Measurements from ENCODE around the gene GIPC3. TPM values are rescaled to one million over a fixed set of nuclear protein-coding genes. Genes with fewer than 3 reads are reported as not detected.
A peak's percentile ranks its signal among the peaks of the same experiment; 100 is the strongest.

Gene GIPC3
- polyA plus RNA-seq, 1 of the 3 experiments (the other 2 are of a cell fraction) = 0.20 TPM

GRCh38 chr19:3617463-3617862, 32.2 kb downstream of the GIPC3 start:
- CTCF ChIA-PET = interaction anchor here (1.3 to 5.8 kb wide), 5 partner anchors 9 to 313 kb away, joined by 4 to 49 read pairs (median 11); partner anchors contain the start of gene GIPC3
- H3F3A ChIP-seq (replicated peaks; ENCODE audit: insufficient read depth) = no peaks in the 10 kb centered on the region
- DNase-seq = no peak

GRCh38 chr19:3618144-3618810, 33.0 kb downstream of the GIPC3 start:
- Histone ChIP-seq H3K27ac (ENCODE audit: low read depth in 2 of 2, low read length in 1 of 2) (no peak overlapping the region), H3K4me1 (ENCODE audit: control insufficient read depth in 1 of 2, insufficient read depth in 2 of 2, low read depth in 1 of 2, low read length in 1 of 2) (peaks cover 0 to 3% of the 10 kb centered on the region in 2 experiments; a peak in 1 of 4 replicates), H3K4me2 (no peak overlapping the region), H3K36me3 (replicated peaks in 1 of 2; ENCODE audit: control insufficient read depth in 1 of 2, insufficient read depth in 2 of 2, low read length in 1 of 2) (peaks cover 0 to 23% of the 10 kb centered on the region in 2 experiments), H4K20me1 (ENCODE audit: insufficient read depth) (no peaks in the 10 kb centered on the region), H3K79me2 (ENCODE audit: insufficient read depth) (peaks cover 8% of the 10 kb centered on the region; the same call in 1 of the 2 replicates), H3K27me3 (ENCODE audit: insufficient read depth) (no peaks in the 10 kb centered on the region), H2AFZ (ENCODE audit: low read depth) (no peak overlapping the region), H3K4me3 (ENCODE audit: low read depth in 2 of 2, low read length in 1 of 2) (no peak overlapping the region; a peak in 1 of 4 replicates), H3K9me3 (no peaks in the 10 kb centered on the region), H3F3A (replicated peaks; ENCODE audit: insufficient read depth) (no peaks in the 10 kb centered on the region), H3K9ac (no peak overlapping the region), H3K9me2 (no peaks in the 10 kb centered on the region)
- CTCF ChIA-PET = interaction anchor here (0.7 to 5.8 kb wide), 12 partner anchors 9 to 314 kb away, joined by 3 to 49 read pairs (median 6); partner anchors contain the start of genes GIPC3, MFSD12 and TJP3
- DNase-seq = peak; percentile 98
- POLR2A ChIA-PET = no interaction called here
- TF ChIP-seq SMC3 (IDR thresholded peaks at IDR 0.05; ENCODE audit: low read depth, low read length) = peak; percentile 79
- TF ChIP-seq NRF1 (IDR thresholded peaks at IDR 0.05; ENCODE audit: low read depth, low read length) = no peak
- TF ChIP-seq EZH2phosphoT487 (IDR thresholded peaks at IDR 0.05; ENCODE audit: borderline replicate concordance, low read depth) = no peak
- peak; percentile 70 for TF ChIP-seq RAD21 (IDR thresholded peaks at IDR 0.05; ENCODE audit: low read length)
- TF ChIP-seq CTCF (IDR thresholded peaks at IDR 0.05) = peak; percentile 88
- 81% methylated on average over 11 of the region's 31 CpGs for WGBS (ENCODE audit: low lambda C conversion rate)

More at GRCh38 chr19:3617463-3617862, 32.2 kb downstream of the GIPC3 start:
- peaks cover 0 to 28% of the 10 kb centered on the region in 2 experiments for H3K36me3 ChIP-seq (replicated peaks in 1 of 2; ENCODE audit: control insufficient read depth in 1 of 2, insufficient read depth in 2 of 2, low read length in 1 of 2)
- H3K4me1 ChIP-seq (ENCODE audit: control insufficient read depth in 1 of 2, insufficient read depth in 2 of 2, low read depth in 1 of 2, low read length in 1 of 2) = peaks cover 0 to 3% of the 10 kb centered on the region in 2 experiments; a peak in 1 of 4 replicates
- no peaks in the 10 kb centered on the region for H3K9me3 ChIP-seq
- H2AFZ ChIP-seq (ENCODE audit: low read depth) = no peak overlapping the region
- H3K27ac ChIP-seq (ENCODE audit: low read depth in 2 of 2, low read length in 1 of 2) = no peak overlapping the region
- POLR2A ChIA-PET = no interaction called here
- H3K79me2 ChIP-seq (ENCODE audit: insufficient read depth) = peaks cover 5% of the 10 kb centered on the region; the same call in 1 of the 2 replicates
- no peak for TF ChIP-seq NRF1 (IDR thresholded peaks at IDR 0.05; ENCODE audit: low read depth, low read length)
- TF ChIP-seq REST (IDR thresholded peaks at IDR 0.05; ENCODE audit: low read depth, low read length) = no peak
- no peak for TF ChIP-seq TAF1 (IDR thresholded peaks at IDR 0.05; ENCODE audit: borderline replicate concordance, low read depth, low read length)
- H3K27me3 ChIP-seq (ENCODE audit: insufficient read depth) = no peaks in the 10 kb centered on the region
- H4K20me1 ChIP-seq (ENCODE audit: insufficient read depth) = no peaks in the 10 kb centered on the region
- no peak overlapping the region for H3K4me3 ChIP-seq (ENCODE audit: low read depth in 2 of 2, low read length in 1 of 2)
- H3K9ac ChIP-seq = no peak overlapping the region
- H3K4me2 ChIP-seq = no peak overlapping the region
- H3K9me2 ChIP-seq = no peaks in the 10 kb centered on the region
- WGBS (ENCODE audit: low lambda C conversion rate) = 91% methylated on average over 17 of the region's 19 CpGs

Measured in SK-N-SH (cell line).